H54 (cell line): ENCODE measurements around the gene GSDME.
A peak's percentile ranks its signal among the peaks of the same experiment; 100 is the strongest.

ENCODE experiments used
- DNase-seq: peaks from one replicate; pipeline ENCODE4 v3.0.0; 2011; ENCODE audit warnings: low spot score, mixed read lengths; ENCODE audit not compliant: insufficient read length
- FAIRE-seq: peaks from 3 replicates; lab custom pipeline; 2011; peaks lifted over from hg19 to GRCh38; lab: Jason Lieb, UNC
- POLR2A ChIP-seq: IDR thresholded peaks from 2 replicates; pipeline ENCODE4 v1.6.1; 2011; ENCODE audit warnings: low read depth, mild to moderate bottlenecking, low read length

GSDME gene

GRCh38 chr7:24763303-24763901 is 6.1 kb upstream of the GSDME start:
- TF ChIP-seq POLR2A, result no peak
- no peak for DNase-seq
- no peak for FAIRE-seq

- no peak for DNase-seq
- TF ChIP-seq POLR2A, result no peak
- no peak for FAIRE-seq
These were observed 5.5 kb upstream of the GSDME start for GRCh38 chr7:24762771-24763170.

GRCh38 chr7:24760968-24761367 is 3.7 kb upstream of the GSDME start:
- TF ChIP-seq POLR2A, result no peak
- DNase-seq (no peak), FAIRE-seq (no peak)

DNA sequence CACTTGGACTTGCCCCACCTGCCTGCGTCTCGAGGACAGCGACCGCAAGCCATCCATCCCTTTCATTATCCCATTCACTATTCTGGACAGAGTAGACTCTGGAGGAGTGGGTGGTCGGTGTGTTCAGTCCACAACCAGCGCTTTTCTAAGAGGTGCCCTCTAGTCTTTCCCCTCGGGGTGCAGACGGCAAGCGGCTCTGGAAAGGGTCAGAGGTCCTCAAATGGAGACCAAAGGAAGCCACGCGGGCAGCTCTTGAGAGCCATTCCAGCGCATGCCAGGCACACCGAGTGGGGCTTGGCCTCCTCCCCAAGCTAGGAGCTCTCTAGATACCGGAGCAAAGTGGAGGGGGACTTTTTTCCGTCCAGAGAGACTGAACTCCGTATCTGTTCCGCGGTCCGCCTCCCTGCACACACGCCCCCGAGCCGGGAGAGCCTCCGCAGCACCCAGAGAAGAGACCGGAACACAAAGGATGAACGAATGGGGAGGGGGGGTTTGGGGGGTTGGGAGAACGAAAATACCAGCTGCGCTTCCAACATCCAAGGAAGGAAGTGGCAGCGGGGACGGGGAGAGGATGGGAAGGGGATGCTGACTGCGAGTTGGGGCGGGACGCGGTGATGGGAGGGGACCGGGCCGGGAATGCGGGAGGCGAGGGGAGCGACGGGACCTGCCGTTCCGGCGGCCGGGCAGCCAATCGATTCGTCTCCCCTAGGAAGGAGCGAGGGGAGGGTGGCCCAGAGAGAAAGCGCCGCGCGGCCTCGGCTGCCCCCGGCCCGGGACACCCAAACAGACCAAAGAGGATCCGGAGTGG is 515 bp downstream of the GSDME start:
- peak; percentile 75 for DNase-seq
- FAIRE-seq, result no peak
- no peak; the same call in 1 of the 2 replicates for TF ChIP-seq POLR2A

DNA sequence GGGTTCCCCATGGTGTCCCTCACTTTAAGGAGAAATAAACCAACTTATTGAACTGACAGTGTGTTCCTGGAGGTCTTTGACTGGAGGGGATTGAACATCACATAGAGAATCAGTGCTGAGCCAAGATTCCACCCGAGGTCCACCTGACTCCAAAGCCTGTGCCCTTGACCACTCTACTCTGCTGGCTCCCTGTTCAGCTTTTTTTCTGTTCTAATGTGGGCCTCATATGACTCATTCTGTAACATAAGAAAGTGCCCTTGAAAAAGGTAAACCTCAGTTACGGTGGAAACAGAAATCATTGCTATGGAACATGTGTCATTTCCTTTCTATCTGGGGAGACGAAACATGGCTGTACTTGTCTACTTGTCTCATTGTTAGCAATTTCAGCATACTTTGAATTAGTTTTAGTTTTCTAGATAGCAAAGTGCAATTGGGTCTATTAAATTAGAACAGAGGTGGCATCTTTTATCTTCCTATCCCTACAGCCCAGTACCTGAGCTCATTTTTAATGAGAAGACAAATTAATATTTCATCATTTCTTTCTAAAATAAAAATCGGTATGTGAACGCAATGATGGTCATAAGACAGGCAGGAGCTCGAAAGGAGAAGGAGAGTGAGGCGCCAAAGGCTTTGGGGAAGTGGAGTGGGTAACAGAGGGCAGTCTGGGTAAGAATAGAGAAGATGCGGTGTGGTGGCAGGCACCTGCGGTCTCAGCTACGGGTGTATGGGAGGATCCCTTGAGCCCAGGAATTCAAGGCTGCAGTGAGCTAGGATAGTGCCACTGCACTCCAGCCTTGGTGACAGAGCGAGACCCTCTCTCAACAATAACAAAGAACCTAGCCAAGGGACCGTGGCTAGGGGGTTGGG is 1.5 kb downstream of the GSDME start:
- FAIRE-seq (peak; percentile 53), DNase-seq (peak; percentile 84)
- TF ChIP-seq POLR2A, result no peak

DNA sequence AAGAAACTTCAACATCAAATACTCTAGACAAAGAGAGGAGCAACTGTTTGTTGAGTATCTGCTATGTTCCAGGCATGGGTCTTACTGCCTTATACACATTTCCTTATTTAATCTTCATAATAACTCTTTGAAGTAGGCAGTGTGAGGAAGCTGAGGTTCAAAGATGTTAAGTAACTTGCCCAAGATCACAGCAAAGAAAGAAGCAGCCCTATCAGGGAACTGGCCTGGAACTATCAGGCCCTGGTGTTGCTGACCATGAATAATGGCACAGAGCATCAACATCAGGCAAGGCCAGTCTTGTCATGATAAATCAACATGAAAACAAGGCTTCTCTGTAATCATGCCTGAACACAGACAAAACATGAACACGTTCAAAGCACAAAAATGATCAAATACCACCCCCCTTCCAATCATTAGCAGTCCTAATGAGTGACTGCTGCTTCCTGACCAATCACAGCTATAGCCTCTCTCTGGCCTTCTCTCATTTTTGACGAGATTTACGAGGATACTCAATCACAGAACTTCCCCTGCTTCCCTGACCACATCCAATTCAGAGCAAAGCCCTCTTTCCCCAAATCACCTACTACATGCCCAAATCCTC is 2.3 kb downstream of the GSDME start:
- DNase-seq (no peak), FAIRE-seq (no peak)
- no peak for TF ChIP-seq POLR2A

GRCh38 chr7:24752073-24752800 is 5.0 kb downstream of the GSDME start:
- no peak for FAIRE-seq
- no peak for TF ChIP-seq POLR2A
- DNase-seq, result no peak

- no peak for TF ChIP-seq POLR2A
- FAIRE-seq, result no peak
- no peak for DNase-seq
These were observed 5.8 kb downstream of the GSDME start for GRCh38 chr7:24751484-24751883.

GRCh38 chr7:24750441-24751055 is 6.7 kb downstream of the GSDME start:
- FAIRE-seq, result no peak
- TF ChIP-seq POLR2A, result no peak
- DNase-seq, result no peak

- TF ChIP-seq POLR2A, result no peak
- FAIRE-seq (no peak), DNase-seq (no peak)
These were observed 8.7 kb downstream of the GSDME start for GRCh38 chr7:24748521-24748920.

DNA sequence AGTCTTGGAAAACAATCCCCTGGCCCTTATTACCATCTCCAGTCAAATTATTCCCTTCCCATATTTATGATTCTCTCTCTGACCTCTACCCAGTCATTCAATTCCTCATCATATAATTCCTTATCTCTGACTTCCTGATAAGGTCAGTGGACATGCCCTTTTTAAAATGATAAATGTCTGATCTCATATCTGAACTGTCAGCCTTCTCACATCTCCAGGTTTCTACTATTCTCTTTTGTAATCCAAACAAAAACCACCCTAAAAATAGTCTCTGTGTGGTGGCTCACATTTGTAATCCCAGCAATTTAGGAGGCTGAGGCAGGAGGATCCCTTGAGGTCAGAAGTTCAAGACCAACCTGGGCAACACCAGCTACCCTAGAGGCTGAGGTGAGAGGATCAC is 11.9 kb downstream of the GSDME start:
- TF ChIP-seq POLR2A, result no peak
- DNase-seq (no peak), FAIRE-seq (no peak)

DNA sequence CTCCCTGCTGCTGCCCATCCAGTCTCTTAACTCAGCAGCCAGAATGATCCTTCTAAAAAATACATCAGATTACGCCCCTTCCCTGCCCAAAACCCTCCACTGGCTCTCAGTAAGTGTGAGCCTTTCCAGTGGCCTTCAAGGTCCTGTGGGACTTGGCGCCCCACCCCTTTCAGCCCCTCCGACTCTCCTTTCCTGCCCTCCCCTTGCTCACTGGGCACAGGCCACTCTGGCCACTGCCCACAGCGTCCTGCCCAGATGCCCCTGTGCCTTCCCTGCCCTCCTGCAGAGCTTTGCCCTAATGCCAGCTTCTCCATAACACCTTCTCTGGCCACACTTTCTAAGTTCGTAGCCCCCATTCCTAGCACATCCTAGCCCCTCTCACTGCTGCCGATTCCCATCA is 13.8 kb downstream of the GSDME start:
- no peak for TF ChIP-seq POLR2A
- DNase-seq (no peak), FAIRE-seq (no peak)
